Gastrocnemius medialis (tissue), 4 donors: ENCODE data around the gene TCEA2. TPM values are rescaled to one million over a fixed set of nuclear protein-coding genes. Genes with fewer than 3 reads are reported as not detected.

ENCODE experiments used
- ATAC-seq, 2 donors: fragments of 150-250 bp; one replicate each; pipeline ENCODE4 v1.9.1; 2016
- DNase-seq, 2 donors: peaks; one replicate each; pipeline ENCODE4 v3.0.0-alpha.2; 2019
- H3K27ac ChIP-seq, 4 donors: fragments of 200-600 bp; sonication (generic); 1 replicate in 1 of 4; 2 replicates in 3 of 4; pipeline ENCODE4 v1.5.1; 2016 to 2018; ENCODE audit warnings: mild to moderate bottlenecking in 2 of 4, moderate library complexity in 1 of 4
- H3K27me3 ChIP-seq, 3 donors: fragments of 200-600 bp; sonication (generic) in 2 of 3; 1 replicate in 1 of 3; 2 replicates in 2 of 3; pipeline versions ENCODE4 v1.5.1 to v1.6.0; 2016 to 2019; ENCODE audit warnings: mild to moderate bottlenecking in 1 of 3, moderate library complexity in 1 of 3
- H3K36me3 ChIP-seq, 2 donors: fragments of 200-600 bp; sonication (generic) in 1 of 2; one replicate each; pipeline ENCODE4 v1.5.1; 2017 to 2018
- H3K4me1 ChIP-seq, 2 donors: fragments of 200-600 bp; sonication (generic) in 1 of 2; one replicate each; pipeline ENCODE4 v1.5.1; 2016 to 2017; ENCODE audit warnings: mild to moderate bottlenecking in 2 of 2
- H3K4me3 ChIP-seq, 4 donors: fragments of 200-600 bp; sonication (generic) in 3 of 4; 1 replicate in 1 of 4; 2 replicates in 3 of 4; pipeline ENCODE4 v1.5.1; 2016 to 2019; ENCODE audit warnings: mild to moderate bottlenecking in 2 of 4
- H3K9me3 ChIP-seq, 3 donors: fragments of 200-600 bp; sonication (generic) in 2 of 3; 1 replicate in 1 of 3; 2 replicates in 2 of 3; pipeline ENCODE4 v1.5.1; 2016 to 2019
- POLR2A ChIP-seq, 2 donors: fragments of 450-650 bp; IDR thresholded peaks; one replicate each; pipeline ENCODE4 v1.6.1; 2017; ENCODE audit warnings: antibody characterized with exemption in 2 of 2, mild to moderate bottlenecking in 2 of 2, moderate library complexity in 2 of 2
- in situ Hi-C, 4 donors: fragments of 200-750 bp; cut with MboI; loops; one replicate each; pipeline versions ENCODE4 v1.15.0 to v1.8.0; 2017; ENCODE audit warnings: low sequenced_read_pairs in 4 of 4
- intact Hi-C: fragments of 100-400 bp; cut with DNase I; formaldehyde crosslinking; loops from one replicate; pipeline ENCODE4 v1.15.1; 2023; ENCODE audit warnings: low total_unique reads
- total RNA-seq, 4 donors: library from RNA; depleted of rRNA; stranded (reverse); fragments of >200 nt; gene quantifications; one replicate each; pipeline versions ENCODE4 v1.1.0 to v1.2.3, GENCODE V29; 2016
- TF ChIP-seq, protein P1 (sequence below), 5 experiments: fragments of 450-650 bp in 3 of 5; fragments of 200-600 bp in 2 of 5; sonication (generic) in 2 of 5; IDR thresholded peaks in 4 of 5; conservative IDR thresholded peaks in 1 of 5; 1 replicate in 4 of 5; 2 replicates in 1 of 5; pipeline ENCODE4 v1.5.1; 2016 to 2019; ENCODE audit warnings: antibody characterized with exemption in 5 of 5, mild to moderate bottlenecking in 3 of 5, moderate library complexity in 3 of 5

Gene TCEA2
- total RNA-seq, 4 donors from 2014 or later, result 8.4 to 21.0 (median 8.8) TPM

DNA sequence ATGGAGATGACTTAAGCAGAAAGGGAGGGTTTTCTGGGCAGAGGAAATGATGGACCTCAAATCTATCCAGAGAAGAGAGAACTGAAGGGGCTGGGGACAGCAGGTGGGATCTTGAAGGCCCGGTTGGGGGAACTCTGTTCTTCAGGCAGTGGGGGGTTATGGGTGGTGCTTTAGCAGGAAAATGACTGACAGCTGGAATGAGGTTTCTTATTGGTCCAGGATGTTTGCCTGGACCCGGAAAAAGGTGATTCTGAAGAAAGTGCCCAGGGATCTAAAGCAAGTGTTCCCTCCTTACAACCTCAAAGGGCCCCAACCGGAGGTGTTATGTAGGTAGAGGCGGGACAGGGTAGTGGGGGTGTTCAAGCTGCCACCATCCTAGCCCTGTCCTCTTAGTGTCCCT is 32.5 kb downstream of the TCEA2 start:
- Histone ChIP-seq H3K27me3 (peaks cover 0 to 14% (median 8%) of the 10 kb centered on the region in 3 donors), H3K4me1 (no peaks in the 10 kb centered on the region), H3K9me3 (no peaks in the 10 kb centered on the region), H3K4me3 (no peak overlapping the region), H3K27ac (no peak overlapping the region), H3K36me3 (no peaks in the 10 kb centered on the region)
- ATAC-seq (no peak), DNase-seq (no peak)
- TF ChIP-seq, protein P1, sequence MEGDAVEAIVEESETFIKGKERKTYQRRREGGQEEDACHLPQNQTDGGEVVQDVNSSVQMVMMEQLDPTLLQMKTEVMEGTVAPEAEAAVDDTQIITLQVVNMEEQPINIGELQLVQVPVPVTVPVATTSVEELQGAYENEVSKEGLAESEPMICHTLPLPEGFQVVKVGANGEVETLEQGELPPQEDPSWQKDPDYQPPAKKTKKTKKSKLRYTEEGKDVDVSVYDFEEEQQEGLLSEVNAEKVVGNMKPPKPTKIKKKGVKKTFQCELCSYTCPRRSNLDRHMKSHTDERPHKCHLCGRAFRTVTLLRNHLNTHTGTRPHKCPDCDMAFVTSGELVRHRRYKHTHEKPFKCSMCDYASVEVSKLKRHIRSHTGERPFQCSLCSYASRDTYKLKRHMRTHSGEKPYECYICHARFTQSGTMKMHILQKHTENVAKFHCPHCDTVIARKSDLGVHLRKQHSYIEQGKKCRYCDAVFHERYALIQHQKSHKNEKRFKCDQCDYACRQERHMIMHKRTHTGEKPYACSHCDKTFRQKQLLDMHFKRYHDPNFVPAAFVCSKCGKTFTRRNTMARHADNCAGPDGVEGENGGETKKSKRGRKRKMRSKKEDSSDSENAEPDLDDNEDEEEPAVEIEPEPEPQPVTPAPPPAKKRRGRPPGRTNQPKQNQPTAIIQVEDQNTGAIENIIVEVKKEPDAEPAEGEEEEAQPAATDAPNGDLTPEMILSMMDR (IDR thresholded peaks at IDR 0.05 in 4 of 5, conservative IDR thresholded peaks at IDR 0.05 in 1 of 5), result no peak
- TF ChIP-seq POLR2A (IDR thresholded peaks at IDR 0.05), result no peak
- intact Hi-C loops (loop anchor here (10.0 kb wide), 1 partner anchor 1111 kb away; no protein-coding TSS in a partner anchor), in situ Hi-C loops (no loop called here)

DNA sequence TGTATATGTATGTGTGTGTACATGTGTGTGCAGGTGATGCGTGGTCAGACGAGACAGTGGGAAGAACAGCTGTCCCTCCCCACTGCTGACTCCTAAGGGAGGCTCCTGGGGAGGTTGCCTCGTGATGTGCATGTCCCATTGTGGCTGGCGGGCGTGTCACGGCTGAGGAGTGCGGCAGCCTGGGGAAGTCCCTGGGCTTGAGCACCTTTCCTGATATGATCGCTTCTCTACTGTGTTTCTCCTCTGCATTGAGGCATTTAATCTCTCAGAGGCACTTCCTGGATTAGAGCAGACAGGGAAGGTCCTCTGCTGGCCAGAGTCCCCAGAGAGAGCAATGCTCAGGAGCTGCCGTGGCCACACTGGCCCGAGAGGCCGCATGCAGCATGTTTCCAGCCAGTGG is 32.9 kb downstream of the TCEA2 start:
- intact Hi-C loops, result loop anchor here (10.0 kb wide), 1 partner anchor 1111 kb away; no protein-coding TSS in a partner anchor
- Histone ChIP-seq H3K27ac (no peak overlapping the region), H3K9me3 (no peaks in the 10 kb centered on the region), H3K4me3 (no peak overlapping the region), H3K4me1 (no peaks in the 10 kb centered on the region), H3K36me3 (no peaks in the 10 kb centered on the region), H3K27me3 (peaks cover 4 to 18% (median 13%) of the 10 kb centered on the region in 3 donors)
- DNase-seq, result no peak
- ATAC-seq, result no peak
- TF ChIP-seq, protein P1 (IDR thresholded peaks at IDR 0.05 in 4 of 5, conservative IDR thresholded peaks at IDR 0.05 in 1 of 5), result no peak
- no peak for TF ChIP-seq POLR2A (IDR thresholded peaks at IDR 0.05)
- in situ Hi-C loops, result no loop called here

DNA sequence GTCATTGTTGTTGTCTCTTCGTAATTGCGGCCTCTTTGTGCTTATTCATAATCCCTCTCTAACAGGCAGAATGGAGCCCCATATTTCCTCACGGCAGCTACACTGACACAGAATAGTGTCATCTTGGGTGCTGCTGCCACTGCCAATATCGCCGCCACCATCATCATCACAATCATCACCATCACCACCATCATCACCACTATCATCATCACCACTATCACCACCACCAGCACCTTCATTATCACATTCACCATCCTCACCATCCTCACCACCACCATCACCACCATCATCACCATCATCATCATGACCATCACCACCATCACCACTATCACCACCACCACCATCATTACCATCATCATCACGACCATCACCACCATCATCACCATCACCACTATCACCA is 33.5 kb downstream of the TCEA2 start:
- peaks cover 10 to 24% (median 19%) of the 10 kb centered on the region in 3 donors for H3K27me3 ChIP-seq
- intact Hi-C loops, result loop anchor here (10.0 kb wide), 1 partner anchor 1112 kb away; no protein-coding TSS in a partner anchor
- no peak for DNase-seq

DNA sequence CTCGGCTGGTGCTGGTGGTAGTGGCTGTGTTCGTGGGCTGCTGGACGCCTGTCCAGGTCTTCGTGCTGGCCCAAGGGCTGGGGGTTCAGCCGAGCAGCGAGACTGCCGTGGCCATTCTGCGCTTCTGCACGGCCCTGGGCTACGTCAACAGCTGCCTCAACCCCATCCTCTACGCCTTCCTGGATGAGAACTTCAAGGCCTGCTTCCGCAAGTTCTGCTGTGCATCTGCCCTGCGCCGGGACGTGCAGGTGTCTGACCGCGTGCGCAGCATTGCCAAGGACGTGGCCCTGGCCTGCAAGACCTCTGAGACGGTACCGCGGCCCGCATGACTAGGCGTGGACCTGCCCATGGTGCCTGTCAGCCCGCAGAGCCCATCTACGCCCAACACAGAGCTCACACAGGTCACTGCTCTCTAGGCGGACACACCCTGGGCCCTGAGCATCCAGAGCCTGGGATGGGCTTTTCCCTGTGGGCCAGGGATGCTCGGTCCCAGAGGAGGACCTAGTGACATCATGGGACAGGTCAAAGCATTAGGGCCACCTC is 35.5 kb downstream of the TCEA2 start:
- in situ Hi-C loops (no loop called here), intact Hi-C loops (loop anchor here (10.0 kb wide), 1 partner anchor 1114 kb away; no protein-coding TSS in a partner anchor)
- H3K27me3 ChIP-seq, result peaks cover 30 to 42% (median 35%) of the 10 kb centered on the region in 3 donors
- ATAC-seq, result no peak
- peaks cover 0 to 10% of the 10 kb centered on the region in 2 donors for H3K4me1 ChIP-seq
- DNase-seq, result no peak
- TF ChIP-seq, protein P1 (IDR thresholded peaks at IDR 0.05 in 4 of 5, conservative IDR thresholded peaks at IDR 0.05 in 1 of 5), result no peak
- TF ChIP-seq POLR2A (IDR thresholded peaks at IDR 0.05), result no peak
- no peaks in the 10 kb centered on the region for H3K36me3 ChIP-seq
- H3K9me3 ChIP-seq, result no peaks in the 10 kb centered on the region
- no peak overlapping the region for H3K27ac ChIP-seq
- no peak overlapping the region for H3K4me3 ChIP-seq

More for the DNA sequence above, 33.5 kb downstream of the TCEA2 start:
- Histone ChIP-seq H3K9me3 (no peaks in the 10 kb centered on the region), H3K4me3 (no peak overlapping the region), H3K36me3 (no peaks in the 10 kb centered on the region), H3K27ac (no peak overlapping the region), H3K4me1 (no peaks in the 10 kb centered on the region)
- ATAC-seq, result no peak
- in situ Hi-C loops, result no loop called here
- TF ChIP-seq, protein P1 (IDR thresholded peaks at IDR 0.05 in 4 of 5, conservative IDR thresholded peaks at IDR 0.05 in 1 of 5), result no peak
- TF ChIP-seq POLR2A (IDR thresholded peaks at IDR 0.05), result no peak
